ENCODE data around the gene SMARCA5. TPM values are rescaled to one million over a fixed set of nuclear protein-coding genes. Genes with fewer than 3 reads are reported as not detected.

The SMARCA5 gene
- total RNA-seq, 1 experiment from 2014 or later = 102 TPM

DNA sequence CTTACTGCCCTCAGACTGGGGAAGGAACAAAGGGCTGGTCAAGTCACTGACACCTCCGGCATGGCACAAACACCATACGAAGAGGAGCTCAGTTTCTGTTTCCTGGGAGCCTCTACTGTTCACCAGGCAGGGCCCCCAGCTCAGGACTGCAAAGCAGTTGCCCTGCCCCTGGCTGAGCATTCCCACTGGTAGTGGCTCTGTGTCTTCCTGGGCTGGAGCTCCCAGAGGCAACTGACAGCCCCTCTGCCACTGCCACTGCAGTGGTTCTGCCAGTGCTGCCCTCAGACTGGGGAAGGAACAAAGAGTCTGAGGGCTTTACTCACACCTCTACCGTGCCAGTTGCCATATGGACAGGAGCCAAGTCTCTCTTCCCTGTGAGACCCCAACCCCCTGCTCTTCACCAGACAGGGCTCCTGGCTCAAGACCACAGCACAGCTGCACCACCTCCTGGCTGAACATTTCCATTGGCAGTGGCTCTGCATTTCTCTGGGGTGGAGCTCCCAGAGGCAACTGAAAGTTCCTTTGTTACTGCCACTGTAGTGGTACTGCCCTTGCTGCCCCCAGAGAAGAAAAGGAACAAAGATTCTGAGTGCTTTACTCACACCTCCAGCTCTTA, 67.9 kb downstream of the SMARCA5 start:
- H4K20me1 ChIP-seq (ENCODE audit: insufficient read depth, low read depth, low read length) = no peaks in the 10 kb centered on the region
- no peak overlapping the region for H3K4me3 ChIP-seq (ENCODE audit: low read length)
- H3K27me3 ChIP-seq (ENCODE audit: low read length) = no peaks in the 10 kb centered on the region
- no peaks in the 10 kb centered on the region for H3K4me1 ChIP-seq (ENCODE audit: low read length)
- no peak overlapping the region for H2AFZ ChIP-seq (ENCODE audit: low read length)
- H3K36me3 ChIP-seq (ENCODE audit: insufficient read depth, low read length) = no peaks in the 10 kb centered on the region; the same call in 1 of the 2 replicates
- H3K4me2 ChIP-seq (ENCODE audit: low read depth, low read length, poor library complexity, severe bottlenecking) = no peak overlapping the region
- no peak overlapping the region for H3K9ac ChIP-seq (ENCODE audit: low read length)
- H3K27ac ChIP-seq (ENCODE audit: low read length) = no peak overlapping the region
- H3K9me3 ChIP-seq (ENCODE audit: low read length) = no peaks in the 10 kb centered on the region
- H3K79me2 ChIP-seq (ENCODE audit: low read length) = no peaks in the 10 kb centered on the region
- no peak for DNase-seq
- no peaks in the 10 kb centered on the region for H3K9me2 ChIP-seq (replicated peaks; ENCODE audit: insufficient read depth, low read length)

DNA sequence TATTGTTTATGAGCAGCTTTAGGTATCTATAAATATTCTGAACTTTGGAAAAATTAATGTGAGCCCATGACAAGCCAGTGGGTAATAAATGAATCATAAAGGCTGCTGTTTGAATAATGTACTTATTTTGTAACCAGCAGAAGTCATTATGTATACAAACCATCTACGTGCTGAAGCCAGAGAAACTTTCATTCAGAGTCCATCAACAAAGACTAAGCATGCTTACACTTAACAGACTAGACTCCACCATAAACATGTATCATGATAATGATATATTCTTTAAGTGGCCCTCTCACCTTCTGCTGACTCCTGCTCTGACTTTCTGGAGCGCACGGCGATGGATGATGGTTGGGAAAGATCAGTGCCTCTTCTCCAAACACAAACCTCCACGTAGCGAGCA, 72.0 kb downstream of the SMARCA5 start:
- Histone ChIP-seq H3K79me2 (ENCODE audit: low read length) (no peaks in the 10 kb centered on the region), H3K27me3 (ENCODE audit: low read length) (no peaks in the 10 kb centered on the region), H3K36me3 (ENCODE audit: insufficient read depth, low read length) (no peaks in the 10 kb centered on the region; the same call in 1 of the 2 replicates), H3K9ac (ENCODE audit: low read length) (no peak overlapping the region), H3K9me2 (replicated peaks; ENCODE audit: insufficient read depth, low read length) (no peaks in the 10 kb centered on the region), H3K4me3 (ENCODE audit: low read length) (no peak overlapping the region), H3K4me1 (ENCODE audit: low read length) (no peaks in the 10 kb centered on the region), H2AFZ (ENCODE audit: low read length) (no peak overlapping the region), H3K9me3 (ENCODE audit: low read length) (no peaks in the 10 kb centered on the region), H3K4me2 (ENCODE audit: low read depth, low read length, poor library complexity, severe bottlenecking) (no peak overlapping the region), H4K20me1 (ENCODE audit: insufficient read depth, low read depth, low read length) (no peaks in the 10 kb centered on the region), H3K27ac (ENCODE audit: low read length) (no peak overlapping the region)
- DNase-seq = no peak

DNA sequence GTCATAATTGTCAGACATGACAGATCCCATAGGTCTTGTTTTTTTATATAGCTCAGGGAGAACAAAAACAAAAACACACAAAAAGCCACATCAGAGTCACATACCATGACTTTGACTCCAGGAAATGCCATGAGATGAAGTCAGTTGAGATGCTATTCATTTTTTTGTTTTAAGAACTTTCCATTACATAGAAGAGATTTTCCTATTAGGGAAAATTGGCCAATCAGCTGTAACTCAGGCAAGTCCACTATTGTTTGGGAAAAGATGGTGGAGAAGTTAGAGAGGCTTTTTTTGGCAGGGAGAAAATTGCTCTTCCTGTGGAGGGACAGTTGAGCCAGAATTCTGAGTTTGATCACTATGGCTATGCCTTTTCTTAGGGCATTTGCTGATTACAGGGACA, 72.6 kb downstream of the SMARCA5 start:
- Histone ChIP-seq H3K27me3 (ENCODE audit: low read length) (no peaks in the 10 kb centered on the region), H3K79me2 (ENCODE audit: low read length) (no peaks in the 10 kb centered on the region), H3K9me3 (ENCODE audit: low read length) (no peaks in the 10 kb centered on the region), H3K4me3 (ENCODE audit: low read length) (no peak overlapping the region), H4K20me1 (ENCODE audit: insufficient read depth, low read depth, low read length) (no peaks in the 10 kb centered on the region), H3K4me1 (ENCODE audit: low read length) (no peaks in the 10 kb centered on the region), H2AFZ (ENCODE audit: low read length) (no peak overlapping the region), H3K9ac (ENCODE audit: low read length) (no peak overlapping the region), H3K4me2 (ENCODE audit: low read depth, low read length, poor library complexity, severe bottlenecking) (no peak overlapping the region), H3K27ac (ENCODE audit: low read length) (no peak overlapping the region), H3K9me2 (replicated peaks; ENCODE audit: insufficient read depth, low read length) (no peaks in the 10 kb centered on the region), H3K36me3 (ENCODE audit: insufficient read depth, low read length) (no peaks in the 10 kb centered on the region; the same call in 1 of the 2 replicates)
- DNase-seq = no peak

DNA sequence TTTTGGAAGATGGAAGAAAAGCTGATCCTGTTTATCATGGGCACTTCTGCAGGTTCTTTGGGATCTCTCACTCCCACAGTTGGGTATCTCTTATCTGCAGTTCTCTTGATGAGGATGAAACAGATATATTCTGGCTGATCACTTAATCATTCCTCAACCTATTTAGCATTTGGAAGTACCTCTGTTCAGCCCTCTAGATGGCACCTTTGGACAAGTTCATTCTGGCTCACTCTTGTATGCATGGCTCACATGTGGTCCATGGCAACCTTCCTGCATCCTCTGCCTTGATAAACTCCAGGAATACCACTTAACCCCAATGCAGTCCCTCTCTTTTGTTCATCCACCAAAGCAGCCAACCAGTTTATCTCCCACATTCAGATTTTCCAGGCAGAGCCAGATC, 74.2 kb downstream of the SMARCA5 start:
- no peaks in the 10 kb centered on the region for H3K27me3 ChIP-seq (ENCODE audit: low read length)
- H3K9me2 ChIP-seq (replicated peaks; ENCODE audit: insufficient read depth, low read length) = no peaks in the 10 kb centered on the region
- DNase-seq = peak; percentile 63
- H4K20me1 ChIP-seq (ENCODE audit: insufficient read depth, low read depth, low read length) = no peaks in the 10 kb centered on the region
- H3K9ac ChIP-seq (ENCODE audit: low read length) = no peak overlapping the region
- no peaks in the 10 kb centered on the region for H3K4me1 ChIP-seq (ENCODE audit: low read length)
- no peaks in the 10 kb centered on the region for H3K36me3 ChIP-seq (ENCODE audit: insufficient read depth, low read length)
- H3K4me3 ChIP-seq (ENCODE audit: low read length) = no peak overlapping the region
- H3K27ac ChIP-seq (ENCODE audit: low read length) = no peak overlapping the region
- H3K79me2 ChIP-seq (ENCODE audit: low read length) = no peaks in the 10 kb centered on the region
- H3K4me2 ChIP-seq (ENCODE audit: low read depth, low read length, poor library complexity, severe bottlenecking) = no peak overlapping the region
- H3K9me3 ChIP-seq (ENCODE audit: low read length) = no peaks in the 10 kb centered on the region
- no peak overlapping the region for H2AFZ ChIP-seq (ENCODE audit: low read length)

DNA sequence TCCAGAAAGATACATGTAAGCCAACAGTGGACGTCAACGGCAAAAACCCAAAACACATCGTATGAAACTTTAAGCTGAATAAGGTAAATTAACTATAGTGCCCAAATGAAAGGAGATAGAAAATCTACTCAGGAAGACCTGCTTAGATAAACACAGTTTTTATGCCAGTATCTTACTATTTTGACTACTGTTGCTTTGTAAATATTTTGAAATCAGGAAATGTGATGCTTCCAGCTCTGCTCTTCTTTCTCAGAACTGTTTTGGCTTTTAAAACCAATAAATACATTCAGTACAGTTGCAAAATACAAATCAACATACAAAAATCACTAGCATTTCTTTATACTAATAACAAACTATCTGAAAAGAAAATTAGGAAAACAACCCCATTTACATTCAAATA, 83.8 kb downstream of the SMARCA5 start:
- no peaks in the 10 kb centered on the region; the same call in 1 of the 2 replicates for H4K20me1 ChIP-seq (ENCODE audit: insufficient read depth, low read depth, low read length)
- no peaks in the 10 kb centered on the region for H3K9me2 ChIP-seq (replicated peaks; ENCODE audit: insufficient read depth, low read length)
- H3K27me3 ChIP-seq (ENCODE audit: low read length) = no peaks in the 10 kb centered on the region
- H3K4me1 ChIP-seq (ENCODE audit: low read length) = no peaks in the 10 kb centered on the region
- no peaks in the 10 kb centered on the region for H3K79me2 ChIP-seq (ENCODE audit: low read length)
- DNase-seq = no peak
- H3K4me2 ChIP-seq (ENCODE audit: low read depth, low read length, poor library complexity, severe bottlenecking) = no peak overlapping the region
- no peaks in the 10 kb centered on the region for H3K36me3 ChIP-seq (ENCODE audit: insufficient read depth, low read length)
- H2AFZ ChIP-seq (ENCODE audit: low read length) = no peak overlapping the region
- no peak overlapping the region for H3K9ac ChIP-seq (ENCODE audit: low read length)
- no peak overlapping the region for H3K27ac ChIP-seq (ENCODE audit: low read length)
- no peaks in the 10 kb centered on the region for H3K9me3 ChIP-seq (ENCODE audit: low read length)
- no peak overlapping the region for H3K4me3 ChIP-seq (ENCODE audit: low read length)

DNA sequence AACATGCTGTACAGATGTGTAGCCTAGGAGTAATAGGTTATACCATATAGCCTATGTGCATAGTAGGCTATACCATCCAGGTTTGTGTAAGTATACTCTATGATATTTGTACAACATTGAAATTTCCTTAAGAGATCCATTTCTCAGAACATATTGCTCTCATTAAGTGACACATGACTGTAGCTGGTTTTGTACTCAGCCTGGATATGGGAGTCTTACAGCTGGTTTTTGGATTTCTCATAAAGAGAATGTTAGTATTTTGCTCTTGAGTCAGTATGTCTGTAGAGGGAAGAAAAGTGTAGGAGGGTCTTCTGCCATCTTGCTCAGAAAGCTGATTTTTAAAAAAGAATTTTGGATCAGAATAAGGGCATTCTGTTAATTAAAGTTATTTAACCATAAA, 85.3 kb downstream of the SMARCA5 start:
- H3K9me3 ChIP-seq (ENCODE audit: low read length) = no peaks in the 10 kb centered on the region
- no peaks in the 10 kb centered on the region for H3K4me1 ChIP-seq (ENCODE audit: low read length)
- no peaks in the 10 kb centered on the region for H3K9me2 ChIP-seq (replicated peaks; ENCODE audit: insufficient read depth, low read length)
- H3K4me2 ChIP-seq (ENCODE audit: low read depth, low read length, poor library complexity, severe bottlenecking) = no peak overlapping the region
- H4K20me1 ChIP-seq (ENCODE audit: insufficient read depth, low read depth, low read length) = no peaks in the 10 kb centered on the region; the same call in 1 of the 2 replicates
- no peaks in the 10 kb centered on the region for H3K36me3 ChIP-seq (ENCODE audit: insufficient read depth, low read length)
- H2AFZ ChIP-seq (ENCODE audit: low read length) = no peak overlapping the region
- no peak overlapping the region for H3K4me3 ChIP-seq (ENCODE audit: low read length)
- H3K27ac ChIP-seq (ENCODE audit: low read length) = no peak overlapping the region
- H3K9ac ChIP-seq (ENCODE audit: low read length) = no peak overlapping the region
- no peaks in the 10 kb centered on the region for H3K27me3 ChIP-seq (ENCODE audit: low read length)
- no peaks in the 10 kb centered on the region for H3K79me2 ChIP-seq (ENCODE audit: low read length)
- DNase-seq = no peak

DNA sequence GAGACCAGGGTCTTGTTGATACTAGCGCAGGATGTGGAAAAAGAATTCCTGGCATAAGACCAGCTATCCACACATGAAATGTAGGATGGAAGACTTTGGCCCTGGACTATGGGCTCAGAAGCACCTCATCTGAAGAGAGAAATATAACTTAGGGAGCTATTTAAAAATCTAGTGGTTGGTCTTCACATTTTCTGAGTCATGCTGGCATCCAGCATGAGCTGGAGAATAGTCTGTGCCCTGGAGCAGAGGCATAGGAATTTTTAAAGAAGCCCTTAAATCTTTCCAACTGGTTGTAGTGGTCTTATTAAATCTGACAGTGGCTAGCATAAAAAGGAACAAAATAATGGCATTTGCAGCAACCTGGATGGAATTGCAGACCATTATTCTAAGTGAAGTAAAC, 86.3 kb downstream of the SMARCA5 start:
- Histone ChIP-seq H3K9ac (ENCODE audit: low read length) (no peak overlapping the region), H3K4me2 (ENCODE audit: low read depth, low read length, poor library complexity, severe bottlenecking) (no peak overlapping the region), H3K4me3 (ENCODE audit: low read length) (no peak overlapping the region), H3K27ac (ENCODE audit: low read length) (no peak overlapping the region), H2AFZ (ENCODE audit: low read length) (no peak overlapping the region), H3K4me1 (ENCODE audit: low read length) (no peaks in the 10 kb centered on the region), H3K36me3 (ENCODE audit: insufficient read depth, low read length) (no peaks in the 10 kb centered on the region), H4K20me1 (ENCODE audit: insufficient read depth, low read depth, low read length) (no peaks in the 10 kb centered on the region; the same call in 1 of the 2 replicates), H3K9me3 (ENCODE audit: low read length) (no peaks in the 10 kb centered on the region), H3K9me2 (replicated peaks; ENCODE audit: insufficient read depth, low read length) (no peaks in the 10 kb centered on the region), H3K27me3 (ENCODE audit: low read length) (no peaks in the 10 kb centered on the region), H3K79me2 (ENCODE audit: low read length) (no peaks in the 10 kb centered on the region)
- no peak for DNase-seq

DNA sequence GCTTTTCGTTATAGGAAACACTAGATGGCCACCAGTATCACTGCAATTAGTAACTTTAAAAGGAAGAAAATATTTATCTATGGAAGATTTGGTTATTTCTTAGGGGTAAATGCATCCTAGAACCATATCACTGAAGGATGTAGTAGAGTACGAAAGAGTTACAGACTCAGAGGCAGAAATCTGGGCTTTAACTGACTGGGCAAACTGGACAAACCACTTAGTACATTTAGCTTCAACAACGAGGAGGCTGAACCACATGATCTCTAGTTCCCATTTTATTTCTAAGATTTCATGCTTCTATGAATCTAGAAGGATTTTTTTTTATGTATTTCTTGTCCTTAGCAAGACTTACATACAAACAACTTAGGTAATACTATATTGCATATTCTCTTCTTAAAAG, 93.0 kb downstream of the SMARCA5 start:
- Histone ChIP-seq H2AFZ (ENCODE audit: low read length) (no peak overlapping the region), H3K36me3 (ENCODE audit: insufficient read depth, low read length) (no peaks in the 10 kb centered on the region), H3K79me2 (ENCODE audit: low read length) (no peaks in the 10 kb centered on the region), H3K27ac (ENCODE audit: low read length) (no peak overlapping the region), H3K4me2 (ENCODE audit: low read depth, low read length, poor library complexity, severe bottlenecking) (no peak overlapping the region), H3K4me3 (ENCODE audit: low read length) (no peak overlapping the region), H3K27me3 (ENCODE audit: low read length) (no peaks in the 10 kb centered on the region), H3K9ac (ENCODE audit: low read length) (no peak overlapping the region), H4K20me1 (ENCODE audit: insufficient read depth, low read depth, low read length) (no peaks in the 10 kb centered on the region), H3K4me1 (ENCODE audit: low read length) (no peaks in the 10 kb centered on the region), H3K9me3 (ENCODE audit: low read length) (no peaks in the 10 kb centered on the region), H3K9me2 (replicated peaks; ENCODE audit: insufficient read depth, low read length) (no peaks in the 10 kb centered on the region)
- no peak for DNase-seq
